GM20000 (cell line): Measurements from ENCODE around the gene FYCO1.

Experiments used
- DNase-seq: peaks from one replicate; pipeline ENCODE4 v3.0.0; 2012; ENCODE audit warnings: low spot score
- CTCF ChIP-seq: IDR thresholded peaks from 2 replicates; pipeline ENCODE4 v1.5.1; 2012; ENCODE audit warnings: mild to moderate bottlenecking, control low read depth; ENCODE audit errors: extremely low read depth, missing control alignments

FYCO1 gene

DNA sequence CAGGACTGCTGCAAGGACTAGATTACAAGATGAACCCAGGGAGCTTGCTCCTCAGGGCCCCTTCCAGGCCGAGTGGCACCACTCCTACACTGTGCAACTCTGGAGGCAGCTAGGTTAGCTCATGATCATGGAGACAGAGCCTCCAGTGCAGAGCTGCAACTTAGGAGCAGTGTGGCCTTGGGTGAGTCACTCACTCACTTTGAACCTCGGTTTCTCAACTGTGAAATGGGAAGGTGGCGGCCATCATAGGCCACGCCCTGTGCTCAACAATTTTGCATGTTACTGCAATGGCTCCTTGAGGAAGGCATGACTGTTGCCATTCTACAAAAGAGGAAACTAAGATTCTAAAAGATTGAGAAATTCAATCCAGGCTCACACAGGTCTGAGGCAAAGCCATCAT is 63.5 kb downstream of the FYCO1 start:
- DNase-seq: no peak
- TF ChIP-seq CTCF: no peak

DNA sequence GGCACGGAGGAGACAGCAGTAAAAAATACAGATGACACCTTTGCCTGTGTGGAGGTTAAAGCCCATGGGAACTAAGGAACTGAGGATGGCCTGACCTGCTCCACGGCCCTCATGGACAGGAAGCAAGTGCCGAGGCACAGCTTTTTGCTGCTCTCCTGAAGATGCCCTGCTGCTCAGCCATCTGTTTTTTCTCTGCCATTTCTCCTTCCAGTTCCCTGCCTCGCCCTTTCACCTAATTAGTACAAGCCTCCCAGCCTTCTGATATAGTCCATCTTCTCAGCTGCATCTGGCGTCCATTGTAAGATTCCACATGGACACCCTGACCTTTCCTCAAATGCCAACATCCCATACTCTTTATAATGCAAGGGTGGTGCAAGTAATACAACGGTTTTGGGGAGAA is 64.1 kb downstream of the FYCO1 start:
- no peak for TF ChIP-seq CTCF
- DNase-seq: no peak

- peak; percentile 83 for TF ChIP-seq CTCF
- DNase-seq: peak; percentile 81
Measured at GRCh38 chr3:45929042-45929679, 66.5 kb downstream of the FYCO1 start.

DNA sequence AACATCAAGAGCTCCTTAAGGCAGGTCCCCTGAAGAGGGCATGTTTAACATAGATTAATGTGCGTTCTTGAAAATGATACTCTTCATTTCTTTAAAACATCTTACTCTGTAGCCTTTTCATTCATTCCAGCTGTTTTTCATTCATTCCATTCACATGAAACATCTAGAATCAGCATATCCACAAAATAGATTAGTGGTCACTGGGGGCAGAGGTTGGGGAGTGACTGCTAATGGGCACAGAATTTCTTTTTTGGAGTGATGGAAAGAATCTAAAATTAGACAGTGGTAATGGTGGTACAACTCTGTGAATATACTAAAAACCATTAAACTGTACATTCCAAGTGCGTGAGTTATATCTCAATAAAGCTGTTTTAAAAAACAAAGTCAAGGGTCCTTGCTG is 67.7 kb downstream of the FYCO1 start:
- DNase-seq: no peak
- no peak for TF ChIP-seq CTCF

DNA sequence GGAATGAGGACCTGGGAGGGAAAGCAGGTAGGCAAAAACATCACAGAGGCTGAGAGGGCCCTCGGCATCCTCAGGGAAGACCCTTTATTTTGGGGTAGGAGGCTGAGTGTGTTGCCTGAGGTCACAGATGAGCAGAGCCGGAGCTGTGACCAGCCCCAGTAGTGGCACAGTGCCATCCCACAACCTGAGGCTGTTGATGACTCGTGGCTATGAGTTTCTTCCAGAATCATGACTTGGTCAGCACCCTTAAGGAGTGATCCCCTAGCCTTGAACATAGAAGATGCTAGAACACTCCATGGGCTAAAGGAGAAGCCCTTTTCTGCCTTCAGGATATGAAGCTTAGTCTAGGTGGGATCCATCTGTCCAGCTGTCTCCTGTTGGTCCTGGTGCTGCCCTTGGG is 71.9 kb downstream of the FYCO1 start:
- TF ChIP-seq CTCF: no peak
- DNase-seq: no peak

DNA sequence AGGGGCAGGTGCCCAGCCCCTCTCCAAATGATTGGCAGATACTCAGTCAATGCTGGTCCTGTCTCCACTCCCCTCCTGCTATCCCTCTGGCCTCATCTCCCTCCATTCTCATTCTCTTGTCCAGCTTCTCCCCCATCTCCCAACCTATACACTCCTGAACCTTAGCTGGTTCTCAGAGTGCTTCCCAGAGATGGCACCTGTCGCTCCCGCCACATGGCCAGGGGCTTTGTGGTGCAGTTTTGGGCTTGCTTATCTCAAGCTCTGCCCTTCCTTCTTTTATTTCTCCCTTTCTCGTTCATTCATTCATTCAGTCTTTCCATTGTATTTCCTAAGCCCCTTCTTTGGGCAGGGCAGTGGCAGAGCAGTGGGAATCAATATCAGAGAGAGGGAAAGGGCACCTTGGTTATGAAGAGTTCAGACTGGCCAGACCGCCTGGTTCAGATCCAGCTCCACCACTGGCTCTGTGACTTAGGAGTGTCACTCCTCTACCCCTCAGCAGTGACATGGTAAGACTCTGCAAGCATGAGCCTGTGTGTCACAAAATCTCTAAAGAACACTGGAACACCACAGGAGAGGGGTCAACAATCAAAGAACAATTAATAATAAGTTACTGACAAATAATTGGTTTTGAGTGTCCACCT is 72.6 kb downstream of the FYCO1 start:
- TF ChIP-seq CTCF: no peak
- DNase-seq: no peak

DNA sequence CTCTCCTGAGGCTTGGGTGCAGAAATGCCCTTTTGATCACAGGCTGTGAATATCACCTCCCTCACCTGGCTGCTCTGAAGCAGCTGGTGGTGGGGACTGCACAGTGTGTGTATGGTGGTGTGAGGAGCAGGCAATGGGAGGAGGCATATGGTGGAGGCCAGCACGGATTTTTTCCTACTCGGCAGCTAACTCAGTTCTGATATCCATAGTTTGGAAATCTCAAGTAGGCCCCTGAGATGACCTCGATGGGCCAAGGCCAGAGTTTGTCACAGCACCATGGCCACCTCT is 73.6 kb downstream of the FYCO1 start:
- DNase-seq: no peak

More for the DNA sequence above, 73.6 kb downstream of the FYCO1 start:
- no peak for TF ChIP-seq CTCF
